Measurements from ENCODE around the gene ROPN1L. TPM values are rescaled to one million over a fixed set of nuclear protein-coding genes. Genes with fewer than 3 reads are reported as not detected.

The ROPN1L gene
- total and polyA plus RNA-seq, 2 of the 8 experiments (the other 6 are each of a cell fraction or from before 2014, with no cell fraction given) = 0.24 to 0.73 TPM

DNA sequence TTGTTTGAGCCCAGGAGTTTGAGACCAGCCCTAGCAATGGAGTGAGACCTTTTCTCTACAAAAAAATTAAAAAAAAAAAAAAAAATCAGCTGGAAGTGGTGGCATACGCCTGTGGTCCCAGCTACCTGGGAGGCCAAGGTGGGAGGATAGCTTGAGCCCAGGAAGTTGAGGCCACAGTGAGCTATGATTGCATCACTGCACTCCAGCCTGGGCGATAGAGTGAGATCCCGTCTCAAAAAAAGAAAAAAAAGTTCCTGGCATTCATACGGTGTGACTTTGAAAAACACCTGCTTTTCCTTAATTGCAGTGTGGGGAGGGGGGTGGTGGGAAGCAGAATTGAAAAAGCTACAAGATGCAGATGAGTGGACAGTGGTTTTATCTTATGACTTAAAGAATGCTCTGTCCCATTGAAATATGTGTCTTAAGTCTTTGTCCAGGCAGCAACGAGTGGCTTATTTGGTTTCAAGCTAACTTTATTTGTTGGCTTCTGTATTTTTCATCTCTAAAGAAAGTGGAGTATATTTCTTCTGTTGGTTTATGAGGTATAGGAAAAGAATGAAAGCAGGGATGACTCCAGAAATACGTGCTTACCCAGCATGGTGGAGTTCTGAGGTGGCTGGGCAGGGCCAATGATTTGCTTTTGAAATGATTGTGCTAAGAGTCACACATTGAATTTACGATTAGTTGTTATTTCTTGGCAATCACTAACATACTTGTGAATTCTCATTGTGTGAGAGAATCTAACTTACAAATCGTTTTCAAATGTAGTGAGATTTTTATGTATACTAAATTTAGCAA lies 27.8 kb downstream of the ROPN1L start (continued):
- TF ChIP-seq ATF3 (IDR thresholded peaks at IDR 0.05; ENCODE audit: insufficient read depth, low read depth, low read length) (no peak), MAX (IDR thresholded peaks at IDR 0.05) (no peak)

Data from H1 (cell line).